KBM-7 (cell line): Measurements from ENCODE around the gene PITRM1.
"Not testable (repeated sequence)": the region's sequence is repeated elsewhere in the genome, so short reads cannot be mapped to it uniquely, and the experiment has no call there.

Experiments used
- DNase-seq: peaks from one replicate; pipeline ENCODE4 v3.0.0-alpha.2; 2015
- in situ Hi-C: fragments of 300-500 bp; cut with MboI; formaldehyde crosslinking; loops from 2 replicates; pipeline ENCODE4 v1.14.3; 2020; ENCODE audit warnings: low sequenced_read_pairs, low pct_unique_long_range_greater_than_20kb, mixed read lengths

PITRM1 gene

DNA sequence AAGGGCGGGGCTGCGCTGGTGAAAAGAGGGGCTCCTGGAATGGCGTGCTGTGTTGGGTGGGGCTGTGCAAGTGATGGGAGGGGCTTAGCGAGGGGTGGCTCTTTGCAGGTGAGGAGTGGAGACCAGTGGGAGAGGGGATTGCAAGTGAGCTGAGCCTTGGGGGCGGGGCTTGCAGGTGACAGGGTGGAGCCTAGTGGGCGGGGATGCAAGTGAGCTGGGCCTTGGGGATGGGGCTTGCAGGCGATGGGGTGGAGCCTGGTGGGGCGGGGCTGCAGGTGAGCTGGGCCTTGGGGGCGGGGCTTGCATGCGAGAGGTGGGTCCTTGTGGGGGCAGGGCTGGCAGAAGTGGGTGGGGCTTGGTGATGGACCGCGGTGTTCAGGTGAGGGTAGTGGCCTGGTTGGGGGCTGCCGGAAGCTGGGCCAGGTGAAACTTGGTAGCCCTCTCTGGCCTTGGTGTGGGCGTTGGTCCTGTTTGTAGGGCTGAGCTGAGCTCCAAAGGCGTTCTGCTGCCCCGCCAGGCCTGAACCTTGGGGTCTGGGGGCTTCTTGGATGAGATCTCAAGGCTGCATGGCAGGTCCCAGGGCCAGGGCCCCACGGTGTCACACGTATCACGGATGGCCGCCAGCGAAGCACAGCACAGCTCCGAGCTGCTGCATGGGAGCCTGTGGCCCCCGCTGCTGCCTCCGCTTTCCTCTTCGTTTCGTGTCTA, 743 bp upstream of the PITRM1 start:
- DNase-seq: no peak
- in situ Hi-C loops: no loop called here

DNA sequence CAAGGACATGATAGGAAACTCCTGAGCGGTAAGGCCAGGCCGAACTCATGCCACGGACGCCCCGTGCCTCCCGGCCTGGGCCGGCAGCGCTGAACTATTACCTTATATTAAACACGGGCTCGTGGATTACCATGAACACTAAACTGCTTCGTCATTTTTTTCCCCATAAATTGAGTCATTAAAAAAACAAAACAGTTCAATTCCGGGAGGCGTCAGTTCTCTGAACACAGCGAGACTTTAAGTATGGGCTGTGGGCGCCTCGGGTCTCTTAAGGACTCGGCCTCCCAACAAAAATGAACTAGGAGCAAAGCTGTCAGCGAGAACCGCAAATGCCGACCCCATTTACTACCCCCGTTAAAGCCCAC, 519 bp downstream of the PITRM1 start:
- in situ Hi-C loops: no loop called here
- no peak for DNase-seq

DNA sequence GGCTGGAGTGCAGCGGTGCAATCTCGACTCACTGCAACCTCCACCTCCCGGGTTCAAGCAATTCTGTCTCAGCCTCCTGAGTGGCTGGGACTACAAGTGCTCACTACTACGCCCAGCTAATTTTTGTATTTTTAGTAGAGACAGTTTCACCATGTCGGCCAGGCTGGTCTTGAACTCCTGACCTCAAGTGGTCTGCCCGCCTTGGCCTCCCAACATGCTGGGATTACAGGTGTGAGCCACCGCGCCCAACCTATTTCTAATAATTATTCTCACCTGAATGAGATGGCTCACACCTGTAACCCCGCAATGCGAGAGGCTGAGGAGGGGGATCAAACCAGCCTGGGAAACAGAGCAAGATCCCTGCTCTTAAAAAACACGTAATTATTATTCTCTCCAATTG, 1.1 kb downstream of the PITRM1 start:
- DNase-seq, in situ Hi-C loops: not testable (repeated sequence)

DNA sequence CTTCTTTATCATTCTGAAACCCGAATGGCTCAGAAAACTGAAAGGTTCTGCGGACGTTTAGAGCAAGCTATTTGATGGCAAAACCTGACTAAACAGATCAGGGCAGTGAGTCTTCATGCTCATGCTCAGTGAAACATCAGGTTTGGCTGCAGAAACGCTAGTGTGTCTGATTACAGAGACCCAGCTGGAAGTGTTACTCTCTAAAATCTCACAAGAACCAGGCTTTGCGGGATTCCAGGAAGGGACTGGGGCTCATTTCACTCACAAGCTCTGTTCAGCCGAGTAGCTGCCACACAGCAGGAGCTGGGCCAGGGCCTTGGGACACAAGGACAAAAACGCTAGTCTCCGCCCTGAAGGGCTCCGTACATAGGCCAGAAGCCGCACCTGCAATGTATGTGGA, 2.9 kb downstream of the PITRM1 start:
- DNase-seq: no peak
- in situ Hi-C loops: no loop called here

DNA sequence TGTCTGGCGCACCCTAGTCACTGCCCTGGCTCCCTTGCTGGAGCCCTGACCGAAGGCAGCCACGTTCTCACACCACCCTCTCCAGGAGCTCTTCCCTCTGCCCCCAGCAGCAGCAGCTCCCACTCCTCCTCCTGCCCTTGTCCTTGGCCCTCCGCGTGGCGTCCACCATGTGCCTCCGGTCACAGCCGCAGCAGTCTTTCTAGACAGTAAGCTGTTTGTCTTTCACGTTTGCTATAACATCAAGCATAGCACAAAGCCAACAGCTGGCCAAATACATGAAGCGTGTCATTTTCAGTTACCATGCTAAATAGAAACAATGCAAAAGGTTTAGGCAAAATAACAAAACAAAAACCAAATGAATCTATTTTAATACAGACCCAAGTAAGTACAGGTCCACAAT, 3.3 kb downstream of the PITRM1 start:
- in situ Hi-C loops: no loop called here

DNA sequence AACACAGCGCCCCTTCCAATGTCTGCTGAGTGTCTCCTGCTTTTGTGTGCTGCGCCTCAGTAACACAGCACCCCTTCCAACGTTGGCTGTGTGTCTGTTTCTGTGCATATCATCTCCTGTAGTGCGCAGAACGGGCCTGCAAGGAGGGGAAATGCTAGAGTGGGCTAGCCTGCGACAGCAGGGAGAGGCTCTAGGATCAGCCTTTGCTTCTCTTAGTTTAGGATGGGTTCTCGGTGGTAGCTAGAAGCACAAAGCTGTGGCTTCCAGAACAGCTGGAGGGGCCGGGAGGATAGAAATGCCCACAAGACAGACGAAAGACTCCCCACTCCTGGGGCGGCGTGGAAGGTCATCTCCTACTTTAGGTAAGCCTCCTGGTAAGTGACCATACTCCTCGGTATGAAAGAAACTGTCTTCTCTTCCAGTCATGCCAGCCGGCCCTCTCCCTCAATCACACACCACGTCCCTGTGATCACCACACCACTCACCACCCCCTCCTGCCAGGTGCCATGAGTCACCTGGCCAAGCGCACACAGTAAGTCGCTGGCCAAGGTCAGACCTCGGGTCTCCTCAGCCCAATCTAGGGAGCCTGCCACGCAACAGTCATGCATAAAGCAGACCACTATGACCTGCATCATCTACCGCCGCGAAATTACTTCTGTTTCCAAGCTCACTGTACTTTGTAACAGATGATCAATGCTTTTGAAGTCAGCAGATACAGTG, 4.8 kb downstream of the PITRM1 start:
- no peak for DNase-seq
- in situ Hi-C loops: no loop called here

More for the DNA sequence above, 3.3 kb downstream of the PITRM1 start:
- DNase-seq: no peak

DNA sequence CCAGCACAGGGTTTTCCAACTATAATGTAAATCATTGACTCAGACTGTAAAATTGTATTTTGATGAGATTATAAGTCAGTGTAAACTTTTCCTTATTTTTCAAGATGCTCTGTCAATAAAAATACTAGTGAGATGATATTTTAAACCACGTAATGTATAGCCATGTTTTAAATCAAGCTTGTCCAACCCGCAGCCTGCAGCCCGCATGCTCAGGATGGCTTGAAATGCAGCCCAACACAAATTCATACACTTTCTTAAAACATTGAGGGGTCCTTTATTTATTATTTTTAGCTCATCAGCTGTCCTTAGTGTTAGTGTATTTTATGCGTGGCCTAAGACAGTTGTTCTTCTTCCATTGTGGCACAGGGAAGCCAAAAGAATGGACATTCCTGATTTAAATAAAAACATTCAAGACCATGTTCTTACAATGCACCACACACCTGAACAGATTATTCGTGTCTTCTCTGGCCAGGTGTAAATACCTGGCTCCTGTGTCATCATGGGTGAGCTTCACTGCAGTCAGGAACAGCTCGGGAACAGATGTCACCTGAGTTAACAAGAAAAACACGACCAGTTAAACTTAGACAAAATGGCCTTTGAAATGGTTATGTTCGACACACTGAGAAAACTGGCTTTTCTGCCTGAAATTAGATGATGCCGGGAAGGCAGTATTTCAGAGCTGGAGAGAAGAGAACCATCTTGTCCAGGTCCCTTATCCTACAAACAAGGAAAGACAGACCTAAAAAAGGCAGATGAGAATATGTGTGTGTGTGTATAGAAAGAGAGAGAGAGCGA, 5.9 kb downstream of the PITRM1 start:
- in situ Hi-C loops: no loop called here
- no peak for DNase-seq

DNA sequence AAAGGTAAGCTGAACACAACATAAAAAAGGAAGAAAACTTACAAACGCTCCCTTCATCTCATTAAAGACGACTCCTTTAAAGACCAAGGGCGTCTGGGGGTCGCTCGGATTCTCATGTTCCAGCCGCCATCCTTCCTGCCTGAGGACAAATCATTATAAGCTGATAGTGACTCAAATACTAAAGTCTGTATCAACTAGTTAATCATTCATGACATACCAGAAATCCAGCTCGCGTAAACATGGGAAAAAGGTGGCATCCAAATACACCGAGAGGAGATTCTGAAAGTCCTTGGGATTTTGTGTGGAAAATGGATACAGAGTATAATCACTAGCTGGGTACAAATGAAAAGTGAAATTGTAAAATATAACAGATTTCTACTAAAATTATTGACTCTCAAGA, 7.4 kb downstream of the PITRM1 start:
- no peak for DNase-seq
- in situ Hi-C loops: no loop called here

DNA sequence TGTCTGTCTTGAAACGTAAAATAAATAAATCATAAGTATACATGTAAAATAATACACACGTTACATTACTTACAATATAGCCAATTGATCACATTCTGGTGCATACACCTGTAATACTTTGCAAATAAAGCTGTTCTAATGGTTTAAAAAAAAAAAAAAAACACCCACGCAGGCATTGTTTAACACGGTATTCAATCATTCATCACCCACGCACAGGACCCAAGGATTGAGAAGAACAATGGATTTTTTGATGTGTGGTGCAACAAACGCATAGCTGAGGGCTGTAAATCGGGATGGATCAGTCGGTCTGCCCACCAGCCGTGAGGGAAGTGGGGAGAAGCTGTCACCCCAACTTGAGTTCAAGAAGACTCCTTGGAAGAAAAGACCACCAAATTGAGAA, 8.7 kb downstream of the PITRM1 start:
- no peak for DNase-seq
- in situ Hi-C loops: no loop called here

DNA sequence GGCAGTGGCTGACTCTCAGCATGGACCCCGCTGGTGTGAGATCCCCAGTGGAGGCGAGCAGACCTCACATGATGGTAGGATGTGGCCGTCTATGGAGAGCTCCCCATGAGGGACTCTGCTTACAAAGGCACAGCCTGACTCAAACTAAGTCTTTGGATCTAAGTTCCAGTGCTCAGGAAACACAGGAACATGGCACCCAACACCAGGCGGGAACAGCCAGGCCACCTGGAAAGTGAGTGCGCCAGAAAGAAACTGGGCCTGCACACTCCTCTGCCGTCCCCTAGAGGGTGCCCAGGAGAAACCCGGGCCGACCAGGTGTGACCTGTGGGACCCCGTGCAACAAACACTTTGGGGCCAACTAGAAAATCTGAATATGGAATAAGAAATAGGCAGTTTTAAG, 10.0 kb downstream of the PITRM1 start:
- DNase-seq: no peak
- in situ Hi-C loops: no loop called here

DNA sequence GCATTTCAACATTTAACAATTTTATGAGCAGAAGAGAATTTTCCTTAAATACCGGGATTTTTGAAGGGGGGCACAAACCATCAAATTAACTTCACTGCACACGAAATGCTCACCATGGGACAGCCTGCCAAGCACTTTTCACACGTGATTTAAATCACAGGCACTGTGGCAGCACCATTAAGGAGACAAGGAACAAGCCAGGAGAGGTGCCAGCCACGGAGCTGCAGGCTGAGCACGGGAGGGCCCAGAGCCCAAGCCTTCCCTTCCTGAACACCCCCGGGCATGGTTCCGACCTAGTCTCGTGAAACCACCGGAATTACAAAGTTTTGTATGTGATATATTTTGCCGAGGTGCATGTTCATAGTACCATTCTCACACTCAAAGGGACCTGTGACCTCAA, 13.4 kb downstream of the PITRM1 start:
- in situ Hi-C loops: no loop called here

DNA sequence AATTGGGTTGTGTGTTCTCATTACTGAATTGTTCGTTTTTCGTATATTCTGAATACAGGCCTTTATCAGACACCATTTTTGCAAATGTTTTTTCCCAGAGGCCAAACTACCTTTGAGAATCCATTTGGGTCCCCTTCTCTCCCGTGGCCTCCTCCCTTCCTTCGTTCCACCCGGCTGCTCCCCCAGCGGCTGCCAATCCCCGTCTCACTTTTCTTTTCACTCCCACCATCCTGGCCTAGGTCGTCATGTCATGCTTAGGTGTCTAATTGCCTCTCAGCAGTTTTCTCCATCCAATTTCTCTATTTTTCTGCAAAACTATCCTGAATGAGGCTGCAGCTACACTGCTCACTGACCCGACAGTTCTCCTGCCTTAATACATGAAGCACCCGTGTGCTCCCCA, 17.9 kb downstream of the PITRM1 start:
- in situ Hi-C loops: no loop called here
- DNase-seq: no peak

More for the DNA sequence above, 13.4 kb downstream of the PITRM1 start:
- DNase-seq: no peak

DNA sequence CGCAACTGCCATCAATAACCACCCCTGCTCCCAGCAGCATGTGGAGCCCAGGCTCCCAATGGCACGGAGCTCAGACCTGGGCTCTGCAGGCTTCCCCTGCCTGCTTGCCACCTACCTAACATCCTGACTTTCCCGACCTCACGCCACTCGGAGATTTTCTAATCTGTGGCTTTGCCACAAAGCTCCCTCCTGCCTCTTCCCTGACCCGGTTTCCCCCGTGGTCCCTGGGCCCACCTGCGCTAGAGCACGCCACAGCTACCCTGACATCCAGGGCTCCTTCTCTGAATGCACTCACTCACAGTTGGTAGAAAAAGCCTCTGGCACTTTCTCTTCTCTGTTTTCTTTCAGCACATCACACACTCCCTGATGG, 20.0 kb downstream of the PITRM1 start:
- no peak for DNase-seq
- in situ Hi-C loops: no loop called here

DNA sequence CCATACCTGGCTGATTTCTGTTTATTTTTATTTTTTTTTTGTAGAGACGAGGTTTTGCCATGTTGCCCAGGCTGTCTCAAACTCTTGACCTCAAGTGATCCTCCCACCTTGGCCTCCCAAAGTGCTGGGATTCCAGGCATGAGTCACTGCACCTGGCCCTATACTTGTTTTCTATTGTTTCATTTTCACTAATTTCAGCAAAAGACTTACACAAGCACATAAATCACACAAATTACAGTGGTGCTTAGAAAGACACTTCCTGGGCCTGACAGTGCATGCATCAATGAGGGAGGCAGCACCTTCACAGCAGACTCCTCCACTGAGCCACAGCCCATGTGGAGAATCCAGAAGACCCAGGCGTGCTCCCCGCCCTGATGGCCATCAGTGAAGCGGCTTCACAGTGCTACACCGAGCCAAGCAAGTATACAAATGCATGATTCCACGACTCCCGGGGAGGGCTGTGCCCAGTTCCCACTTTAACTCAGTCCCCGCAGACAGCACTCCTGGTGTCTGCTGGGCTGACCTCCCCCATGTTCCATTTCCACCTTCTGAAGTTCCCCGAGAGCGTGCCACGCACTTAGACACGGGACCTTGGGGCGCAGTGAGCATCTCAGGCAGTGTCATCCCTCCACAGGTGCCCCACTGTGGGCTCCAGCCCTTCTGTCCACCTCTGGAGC, 20.6 kb downstream of the PITRM1 start:
- no peak for DNase-seq
- in situ Hi-C loops: no loop called here

DNA sequence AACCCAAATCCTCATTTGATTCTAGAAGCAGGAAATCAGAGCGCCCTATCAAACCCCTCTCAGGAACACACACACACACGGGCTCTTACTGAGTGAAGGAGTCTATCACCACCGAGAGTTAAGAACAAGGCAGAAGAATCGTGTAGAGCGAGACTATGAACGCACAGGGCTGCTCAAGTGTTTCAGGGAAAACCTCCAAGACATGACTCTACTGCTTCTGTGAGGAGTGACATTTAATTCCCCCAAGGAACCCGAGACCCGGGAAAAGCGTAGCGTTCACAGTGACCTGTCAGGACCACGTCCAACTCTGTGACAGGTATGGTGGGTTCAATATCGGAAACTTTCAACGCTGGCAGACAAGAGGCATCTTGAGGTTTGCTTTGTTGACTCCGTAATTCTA, 21.6 kb downstream of the PITRM1 start:
- in situ Hi-C loops: no loop called here

DNA sequence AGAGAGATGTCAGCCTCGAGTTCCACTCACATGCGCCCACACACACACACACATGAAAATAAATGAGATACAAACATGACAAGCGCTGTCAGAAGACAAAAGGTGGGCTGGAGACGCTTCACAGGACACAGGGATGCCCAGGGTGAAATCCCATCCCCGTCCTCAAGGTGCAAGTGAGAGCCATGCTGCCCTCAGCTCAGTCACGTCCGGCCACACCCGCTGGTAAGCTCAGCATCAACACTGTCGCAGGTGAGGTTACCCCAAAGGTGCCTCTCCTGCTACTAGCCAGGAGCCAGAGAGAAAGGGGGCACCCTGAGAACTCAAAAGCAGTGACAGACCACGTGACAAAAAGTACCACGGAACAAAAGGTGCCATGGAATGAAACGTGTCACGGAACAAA, 22.2 kb downstream of the PITRM1 start:
- in situ Hi-C loops: no loop called here
- no peak for DNase-seq

More for the DNA sequence above, 21.6 kb downstream of the PITRM1 start:
- DNase-seq: no peak

DNA sequence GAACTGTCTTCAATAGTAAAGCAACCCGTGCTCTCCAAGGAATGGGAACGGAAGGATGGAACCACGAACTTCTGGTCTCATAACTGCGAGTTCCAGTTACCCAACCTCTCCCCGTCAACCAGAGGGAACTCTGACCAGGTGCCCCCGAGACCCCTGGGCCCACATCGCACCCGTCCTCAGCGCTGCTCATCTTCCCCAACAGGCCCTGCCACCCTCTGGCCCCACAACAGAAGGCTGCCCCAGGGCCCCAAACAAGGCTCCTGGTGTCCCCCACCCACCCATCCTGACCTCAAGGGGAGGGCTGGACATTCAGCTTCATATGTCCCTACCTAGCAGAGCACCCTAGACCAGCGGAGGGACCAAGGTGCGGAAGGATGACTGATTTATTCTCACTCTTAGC, 22.7 kb downstream of the PITRM1 start:
- DNase-seq: no peak
- in situ Hi-C loops: no loop called here

DNA sequence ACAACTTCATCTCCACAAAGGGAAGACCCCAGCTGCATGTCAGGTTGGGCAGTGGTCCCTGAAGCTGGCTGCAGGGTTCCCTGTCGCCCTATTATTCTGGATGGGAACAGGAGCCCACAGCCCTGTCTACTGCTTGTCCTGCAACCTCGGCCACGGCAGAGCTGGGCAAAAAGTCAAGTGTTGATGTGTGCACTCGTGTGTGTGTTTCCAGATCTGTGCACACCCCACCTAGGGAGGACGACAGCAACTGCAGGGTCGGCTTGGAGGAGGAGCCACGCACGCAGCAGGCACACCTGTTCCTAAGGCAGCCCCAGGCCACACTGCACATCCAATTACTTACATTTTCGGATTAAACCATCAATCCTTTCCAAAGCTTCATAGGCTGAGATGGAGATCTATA, 23.6 kb downstream of the PITRM1 start:
- DNase-seq: no peak
- in situ Hi-C loops: no loop called here

DNA sequence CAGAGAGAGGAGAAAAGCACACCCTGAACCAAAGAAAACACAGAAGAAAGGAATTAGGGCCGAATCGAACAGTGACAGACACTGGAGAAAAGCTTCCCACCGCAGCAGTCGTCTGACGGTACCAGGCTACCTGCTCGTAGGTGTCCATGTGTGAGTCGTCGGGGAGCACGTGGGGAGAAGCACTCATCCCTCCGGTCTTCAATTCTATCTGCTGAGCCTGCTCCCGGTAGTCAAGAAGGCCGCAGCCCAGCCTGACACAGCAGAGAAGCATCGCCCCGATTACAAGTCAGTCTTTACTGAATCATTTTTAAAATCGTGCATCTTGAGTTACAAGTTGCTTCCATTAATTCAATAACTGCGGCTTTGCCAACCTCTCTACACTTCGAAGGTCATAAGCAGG, 24.5 kb downstream of the PITRM1 start:
- in situ Hi-C loops: no loop called here
- DNase-seq: no peak
